ENCODE measurements around the gene TMEM181.
A peak's percentile ranks its signal among the peaks of the same experiment; 100 is the strongest.
"Not testable (repeated sequence)": the region's sequence is repeated elsewhere in the genome, so short reads cannot be mapped to it uniquely, and the experiment has no call there.

Gene TMEM181, protein sequence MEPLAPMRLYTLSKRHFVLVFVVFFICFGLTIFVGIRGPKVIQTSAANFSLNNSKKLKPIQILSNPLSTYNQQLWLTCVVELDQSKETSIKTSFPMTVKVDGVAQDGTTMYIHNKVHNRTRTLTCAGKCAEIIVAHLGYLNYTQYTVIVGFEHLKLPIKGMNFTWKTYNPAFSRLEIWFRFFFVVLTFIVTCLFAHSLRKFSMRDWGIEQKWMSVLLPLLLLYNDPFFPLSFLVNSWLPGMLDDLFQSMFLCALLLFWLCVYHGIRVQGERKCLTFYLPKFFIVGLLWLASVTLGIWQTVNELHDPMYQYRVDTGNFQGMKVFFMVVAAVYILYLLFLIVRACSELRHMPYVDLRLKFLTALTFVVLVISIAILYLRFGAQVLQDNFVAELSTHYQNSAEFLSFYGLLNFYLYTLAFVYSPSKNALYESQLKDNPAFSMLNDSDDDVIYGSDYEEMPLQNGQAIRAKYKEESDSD

DNA sequence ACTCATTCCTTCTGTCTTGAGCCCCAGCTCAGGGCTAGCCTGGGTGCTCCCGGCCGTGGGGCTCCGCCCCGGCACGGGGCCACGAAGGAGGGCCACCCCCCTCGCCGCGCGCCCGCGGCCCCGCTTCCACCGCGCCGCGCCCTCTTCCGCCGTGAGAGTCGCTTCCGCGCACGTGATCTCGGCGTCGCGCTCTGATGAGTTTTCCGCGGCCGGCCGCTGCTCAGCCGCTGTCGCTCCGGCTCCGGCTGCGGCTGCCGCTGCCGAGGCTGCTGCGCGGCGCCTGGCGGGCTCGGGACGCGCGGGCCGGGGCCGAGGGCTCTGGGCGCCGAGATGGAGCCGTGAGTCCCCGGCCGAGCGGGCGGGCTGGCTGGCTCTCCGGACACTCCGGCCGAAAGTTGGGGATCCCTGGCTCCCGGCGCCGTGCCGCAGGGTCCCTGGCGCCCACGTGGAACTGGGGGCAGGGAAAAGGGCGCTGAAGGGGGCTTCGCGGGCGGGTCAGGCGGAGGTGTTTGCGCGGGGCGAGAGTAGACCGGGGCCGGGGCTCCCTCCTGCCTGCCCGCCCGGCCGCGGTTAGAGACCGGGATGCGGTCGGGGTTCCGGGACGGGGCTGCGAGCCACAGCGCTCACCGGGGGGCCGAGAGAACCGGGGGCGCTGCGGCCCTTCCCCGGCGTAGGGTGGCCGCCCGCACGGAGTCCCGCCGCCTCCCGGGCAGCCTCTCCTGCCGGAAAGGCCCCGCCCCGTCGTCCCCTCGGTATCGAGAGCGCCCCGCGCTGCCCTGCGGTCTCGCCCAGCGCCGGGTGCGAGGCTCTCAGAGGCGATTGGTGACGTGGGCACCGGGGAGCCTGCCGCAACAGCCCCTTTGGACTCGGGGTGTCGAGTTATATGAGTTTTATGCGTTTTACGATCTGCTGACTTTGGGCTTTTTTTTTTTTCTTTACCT lies at the start of gene TMEM181:
Gene TMEM181 (plus strand): TSS at position 197 of the 941 bp plus-strand sequence. CDS start 134 bp downstream, at position 331.
- peak; percentile 89 for ATAC-seq
- peak; percentile 91 for DNase-seq

DNA sequence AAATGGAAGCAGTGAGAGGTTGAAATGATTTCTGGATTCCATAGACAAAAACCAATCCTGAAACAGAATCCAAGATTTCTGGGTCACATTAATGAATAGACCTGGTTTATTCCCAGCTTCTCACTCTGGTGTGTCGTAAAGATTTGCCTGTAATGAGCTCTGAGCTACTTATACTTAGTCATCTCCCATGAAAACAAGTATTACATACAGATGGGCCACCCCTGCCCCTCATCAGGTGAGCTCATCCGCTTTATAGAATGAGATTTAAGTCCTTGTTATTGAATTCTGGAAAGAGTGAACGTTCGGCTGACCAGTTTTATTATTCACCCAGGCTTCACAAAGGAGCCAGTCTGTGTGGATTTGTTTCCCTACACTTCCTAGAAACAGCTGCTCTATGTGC lies 47.1 kb upstream of the TMEM181 start:
- no peak for ATAC-seq
- no peak for DNase-seq

GRCh38 chr6:158514176-158514575 lies 45.7 kb upstream of the TMEM181 start:
- ATAC-seq = no peak

DNA sequence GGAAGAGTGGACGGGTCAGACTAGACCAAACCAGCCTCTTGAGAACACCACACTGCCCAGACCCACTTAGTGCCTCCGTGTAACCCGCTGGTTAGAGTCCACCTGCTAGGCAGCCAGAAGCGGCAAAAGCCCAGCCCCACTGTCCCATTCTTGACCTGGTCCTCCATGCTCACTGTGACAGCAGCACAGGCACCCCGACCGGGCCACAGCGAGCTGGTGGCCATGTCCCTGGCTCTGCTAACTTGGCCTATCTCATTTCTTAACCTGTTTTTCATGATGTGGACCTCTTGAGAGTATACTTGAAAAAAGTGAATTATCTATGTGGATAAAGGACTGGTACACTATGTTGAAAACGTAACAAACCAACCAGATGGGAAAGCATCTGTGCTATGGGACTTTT lies 44.9 kb upstream of the TMEM181 start:
- DNase-seq (no peak), ATAC-seq (no peak)

More at GRCh38 chr6:158514176-158514575, 45.7 kb upstream of the TMEM181 start:
- peak; percentile 13 for DNase-seq

DNA sequence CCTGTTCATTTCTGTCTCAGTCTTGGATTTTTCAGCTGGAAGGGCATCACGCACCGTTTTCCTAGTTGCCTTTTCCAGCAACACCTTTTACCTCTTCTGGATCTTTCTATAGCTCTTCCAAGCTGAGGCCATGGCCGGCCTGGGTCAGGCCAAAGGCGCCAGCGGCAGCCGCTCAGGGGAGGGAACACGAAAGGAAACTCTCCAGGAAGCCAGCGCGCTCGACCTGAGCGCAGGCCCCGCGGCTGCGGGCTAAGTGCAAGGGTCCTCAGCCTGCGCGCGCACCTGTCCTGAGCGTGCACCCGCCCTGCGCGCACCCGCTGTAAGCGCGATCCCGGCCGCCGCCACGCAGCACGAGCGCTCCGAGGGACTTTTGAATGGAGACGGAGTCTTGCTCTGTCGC lies 43.8 kb upstream of the TMEM181 start:
- no peak for ATAC-seq
- no peak for DNase-seq

- DNase-seq = no peak
- ATAC-seq = no peak
Measured at GRCh38 chr6:158517038-158517437, 42.9 kb upstream of the TMEM181 start.

- DNase-seq (no peak), ATAC-seq (no peak)
Measured at GRCh38 chr6:158517581-158517980, 42.3 kb upstream of the TMEM181 start.

DNA sequence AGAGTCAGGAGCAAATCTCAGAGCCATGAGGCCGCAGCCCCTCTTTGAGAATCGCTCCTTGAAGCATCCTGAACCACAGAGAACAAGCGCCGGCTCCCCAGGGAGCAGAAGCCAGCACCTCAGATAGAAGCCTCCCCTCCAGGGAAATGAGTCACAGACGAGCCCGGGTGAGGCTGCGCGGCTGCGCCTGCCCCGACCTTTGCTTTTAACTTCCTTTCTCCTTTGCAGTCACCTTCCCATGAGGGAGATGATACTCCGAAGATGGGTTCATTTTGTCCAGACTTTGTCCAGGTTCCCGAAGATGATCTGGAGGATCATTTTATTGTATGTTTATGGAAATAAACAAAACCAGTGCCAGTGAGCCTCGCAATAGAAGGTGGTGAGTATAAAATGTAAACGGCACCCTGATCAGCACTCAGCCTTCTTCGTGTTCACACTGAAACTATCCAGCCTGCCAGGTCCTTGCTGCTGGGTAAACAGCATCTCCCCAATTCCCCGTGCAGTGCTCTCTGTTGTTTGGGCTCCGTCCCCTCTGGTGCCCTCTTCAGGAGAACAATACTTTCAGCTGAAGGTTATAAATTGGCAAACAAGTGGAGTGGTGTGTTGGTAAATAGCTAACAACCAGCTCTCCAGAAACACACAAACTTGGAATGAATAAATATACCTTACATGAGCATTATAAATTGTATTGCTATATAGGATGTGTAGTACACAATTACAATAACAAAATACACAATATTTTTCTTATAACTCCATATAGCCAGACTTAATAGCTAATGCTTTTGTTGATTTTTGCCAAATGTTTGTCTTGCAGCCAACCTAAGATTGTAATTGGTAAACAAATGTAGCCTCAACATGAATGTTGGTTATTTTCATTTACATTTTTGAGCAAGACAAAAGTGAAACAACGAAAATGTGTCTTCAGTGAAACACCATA lies 41.4 kb upstream of the TMEM181 start:
- ATAC-seq (peak; percentile 93), DNase-seq (peak; percentile 67)

- ATAC-seq = no peak
Measured at GRCh38 chr6:158519300-158519699, 40.6 kb upstream of the TMEM181 start.

DNA sequence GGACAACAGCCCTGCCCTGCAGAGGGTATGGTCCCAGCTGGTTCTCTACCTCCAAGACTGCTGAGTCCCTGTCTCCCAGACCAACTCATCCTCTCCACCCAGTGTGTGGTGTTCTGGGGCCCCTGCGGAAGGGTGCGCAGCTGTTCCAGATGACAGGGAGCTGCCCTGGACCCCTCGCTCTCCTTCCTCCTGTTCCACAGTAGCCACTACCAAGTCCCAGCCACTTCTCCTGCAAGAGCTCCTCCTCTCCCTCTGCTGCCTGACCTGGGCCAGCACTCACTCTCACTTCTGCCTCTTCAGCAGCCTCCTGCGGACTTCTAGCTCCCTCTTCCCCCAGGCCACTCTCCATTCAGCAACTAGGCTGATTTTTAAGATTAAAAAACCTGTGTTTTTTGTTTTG lies 40.1 kb upstream of the TMEM181 start:
- DNase-seq (no peak), ATAC-seq (no peak)

More at GRCh38 chr6:158519300-158519699, 40.6 kb upstream of the TMEM181 start:
- DNase-seq = no peak

- DNase-seq, ATAC-seq: not testable (repeated sequence)
Measured at GRCh38 chr6:158520975-158521374, 38.9 kb upstream of the TMEM181 start.

DNA sequence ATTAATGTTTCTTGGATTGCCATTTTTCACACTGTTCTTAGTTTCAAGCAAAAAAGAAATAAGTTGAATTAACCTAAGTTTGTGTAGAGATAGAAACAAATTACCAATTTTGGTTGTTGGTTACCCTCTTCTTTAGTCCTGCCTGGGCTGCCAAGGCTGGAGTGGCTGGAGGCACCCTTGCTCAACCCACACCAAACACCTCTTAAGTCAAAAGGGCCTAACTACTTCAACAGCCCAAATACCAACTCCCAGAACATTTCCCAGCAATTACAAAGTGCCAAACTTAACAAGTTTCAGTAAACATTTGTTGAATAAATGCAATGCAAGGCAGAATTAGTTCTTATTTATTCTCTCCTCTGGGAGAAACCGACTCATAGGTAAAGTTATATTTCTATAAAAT lies 38.1 kb upstream of the TMEM181 start:
- ATAC-seq = no peak
- DNase-seq = no peak

- no peak for DNase-seq
Measured at GRCh38 chr6:158522616-158523015, 37.3 kb upstream of the TMEM181 start.

DNA sequence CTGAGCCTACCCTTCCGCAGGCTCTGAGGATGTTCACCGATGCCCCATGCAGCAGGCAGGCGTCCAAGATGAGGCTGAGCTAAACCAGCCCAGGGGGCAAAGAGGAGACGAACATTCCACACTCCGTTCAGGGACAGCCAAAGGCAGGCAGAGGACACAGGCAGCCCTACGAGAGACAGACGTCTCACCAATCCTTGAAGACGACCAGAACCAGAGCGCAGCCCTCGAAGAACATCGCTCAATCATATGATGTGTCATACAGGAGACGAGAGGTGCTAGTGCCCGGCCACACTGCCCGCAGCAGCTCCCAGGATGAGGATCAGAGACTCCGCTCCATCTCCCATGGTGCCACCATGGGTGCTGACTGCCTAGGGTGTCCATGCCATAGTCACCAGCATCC lies 35.6 kb upstream of the TMEM181 start:
- ATAC-seq (no peak), DNase-seq (no peak)

More at GRCh38 chr6:158522616-158523015, 37.3 kb upstream of the TMEM181 start:
- ATAC-seq = no peak

GRCh38 chr6:158527858-158528257 lies 32.0 kb upstream of the TMEM181 start:
- not testable (repeated sequence) for ATAC-seq, DNase-seq

DNA sequence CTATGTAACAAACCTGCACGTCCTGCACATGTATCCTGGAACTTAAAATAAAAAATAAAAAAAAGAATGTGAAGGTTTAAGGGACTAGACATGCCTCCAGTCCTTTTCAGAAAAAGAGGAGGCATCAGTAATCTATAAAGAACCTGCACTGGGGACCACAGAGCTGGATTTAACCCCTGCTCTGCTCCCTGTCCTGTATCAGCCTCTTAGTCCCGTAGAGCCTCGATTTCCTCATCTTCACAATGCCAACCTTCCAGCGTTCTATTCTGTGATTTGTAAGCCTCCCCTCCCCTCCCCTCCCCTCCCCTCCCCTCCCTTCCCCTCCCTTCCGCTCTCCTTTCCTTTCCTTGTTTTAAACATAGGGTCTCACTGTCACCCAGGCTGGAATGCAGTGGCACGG lies 31.1 kb upstream of the TMEM181 start:
- DNase-seq (no peak), ATAC-seq (no peak)

DNA sequence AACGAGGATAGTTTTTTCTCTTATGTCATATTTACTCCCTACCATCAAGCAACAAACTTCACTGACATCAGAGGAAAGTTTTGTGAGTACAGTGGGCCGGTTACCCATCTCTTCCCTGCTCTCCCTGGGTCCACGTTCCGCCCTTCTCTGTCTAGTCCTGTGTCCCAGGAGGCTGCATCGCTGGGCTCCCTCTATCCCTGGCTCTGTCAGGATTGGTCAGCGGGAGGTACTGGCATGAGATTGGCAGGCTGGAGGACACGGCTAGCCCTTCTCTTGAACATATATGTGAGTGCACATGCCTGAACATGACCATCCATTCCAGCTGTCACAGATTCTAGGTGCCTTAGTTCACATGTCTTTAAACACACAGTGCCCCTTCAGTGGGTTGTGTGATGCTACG lies 30.3 kb upstream of the TMEM181 start:
- no peak for ATAC-seq

GRCh38 chr6:158531566-158531965 lies 28.3 kb upstream of the TMEM181 start:
- DNase-seq (no peak), ATAC-seq (no peak)

More for the DNA sequence above, 30.3 kb upstream of the TMEM181 start:
- no peak for DNase-seq

GRCh38 chr6:158531970-158532369 lies 27.9 kb upstream of the TMEM181 start:
- ATAC-seq (no peak), DNase-seq (no peak)

DNA sequence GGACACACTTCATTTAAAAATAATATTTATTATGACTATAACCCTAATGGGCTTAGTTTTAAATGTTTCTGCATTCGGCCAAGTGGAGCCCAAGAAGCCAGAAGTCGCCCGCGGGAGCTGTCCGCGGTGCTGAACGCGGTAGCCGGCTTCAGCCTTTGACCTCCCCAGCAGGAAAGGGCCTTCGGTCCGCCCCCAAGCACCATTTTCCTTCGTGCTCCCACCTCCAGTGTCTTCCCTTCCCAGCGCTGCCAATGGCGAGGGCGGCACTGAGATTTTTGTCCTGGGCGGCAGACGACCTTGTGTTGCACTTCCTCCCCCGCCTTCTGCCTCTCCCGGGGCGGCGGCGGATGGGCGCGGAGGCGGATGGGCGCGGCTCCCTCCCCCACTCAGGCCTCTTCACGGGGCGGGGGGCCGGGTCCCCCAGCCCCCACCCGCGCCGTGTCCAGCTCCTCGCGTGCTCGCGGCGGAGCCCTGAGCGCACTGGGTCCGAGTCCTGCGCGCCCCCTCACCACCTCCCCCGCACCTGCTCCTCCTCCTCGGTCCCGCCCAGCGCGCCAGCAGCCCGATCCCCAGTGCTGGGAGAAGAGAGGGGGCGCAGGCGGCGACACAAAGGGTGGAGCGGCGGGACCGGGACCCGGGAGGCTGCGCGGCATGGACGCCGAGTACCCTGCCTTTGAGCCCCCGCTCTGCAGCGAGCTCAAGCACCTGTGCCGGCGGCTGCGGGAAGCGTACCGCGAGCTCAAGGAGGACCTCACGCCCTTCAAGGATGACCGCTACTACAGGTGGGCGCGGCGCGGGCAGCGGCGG lies 23.6 kb upstream of the TMEM181 start:
- ATAC-seq (peak; percentile 19), DNase-seq (peak; percentile 75)
